Progenitor cell of endocrine pancreas (in vitro differentiated cells): ENCODE results near the gene AFG1L. TPM values are rescaled to one million over a fixed set of nuclear protein-coding genes. Genes with fewer than 3 reads are reported as not detected.
"Not testable (repeated sequence)": the region's sequence is repeated elsewhere in the genome, so short reads cannot be mapped to it uniquely, and the experiment has no call there.

Experiments
- DNase-seq: peaks from one replicate; pipeline ENCODE4 v3.0.0; 2021; ENCODE audit warnings: low spot score; ENCODE audit not compliant: unreplicated experiment
- H3K27ac Mint-ChIP-seq: 2 replicates; pipeline ENCODE4 v1.8.0; 2021; ENCODE audit warnings: mild to moderate bottlenecking, moderate library complexity, mixed read lengths
- H3K27me3 Mint-ChIP-seq: 2 replicates; pipeline ENCODE4 v1.8.0; 2021; ENCODE audit warnings: mixed read lengths
- H3K36me3 Mint-ChIP-seq: 2 replicates; pipeline ENCODE4 v1.8.0; 2022; ENCODE audit warnings: mixed read lengths; ENCODE audit not compliant: insufficient read depth
- H3K4me1 Mint-ChIP-seq: 2 replicates; pipeline ENCODE4 v1.8.0; 2021; ENCODE audit warnings: low read depth, mixed read lengths
- H3K4me3 Mint-ChIP-seq: 2 replicates; pipeline ENCODE4 v1.8.0; 2021; ENCODE audit warnings: low read depth, mild to moderate bottlenecking, moderate library complexity, mixed read lengths
- H3K9me3 Mint-ChIP-seq: 2 replicates; pipeline ENCODE4 v1.8.0; 2021; ENCODE audit warnings: low read depth, mixed read lengths
- CTCF ChIP-seq: fragments of 200-600 bp; sonication (generic); IDR thresholded peaks from one replicate; pipeline ENCODE4 v1.5.0; 2021; ENCODE audit warnings: antibody characterized with exemption, mild to moderate bottlenecking; ENCODE audit not compliant: unreplicated experiment
- total RNA-seq: library from RNA; stranded (reverse); gene quantifications from 2 replicates; pipeline ENCODE4 v1.2.1, GENCODE V29; 2021

AFG1L gene
- total RNA-seq, 1 donor from 2014 or later: 9.6 TPM

GRCh38 chr6:108558372-108559096 is 263.7 kb downstream of the AFG1L start:
- Mint-ChIP-seq H3K27ac (peak overlapping the region; percentile 99), H3K27me3 (peaks cover 16% of the 10 kb centered on the region), H3K9me3 (no peaks in the 10 kb centered on the region)

GRCh38 chr6:108559097-108559883 is 264.4 kb downstream of the AFG1L start:
- Mint-ChIP-seq H3K27ac (peak overlapping the region; percentile 99), H3K27me3 (peaks cover 13% of the 10 kb centered on the region), H3K4me1 (peaks cover 20% of the 10 kb centered on the region), H3K4me3 (peak overlapping the region; percentile 95), H3K9me3 (no peaks in the 10 kb centered on the region), H3K36me3 (peaks cover 2% of the 10 kb centered on the region)
- peak; percentile 70 for DNase-seq
- no peak for TF ChIP-seq CTCF

More at GRCh38 chr6:108558372-108559096, 263.7 kb downstream of the AFG1L start:
- Mint-ChIP-seq H3K4me3 (peak overlapping the region; percentile 95), H3K36me3 (peaks cover 2% of the 10 kb centered on the region), H3K4me1 (peaks cover 19% of the 10 kb centered on the region)
- peak; percentile 95 for DNase-seq
- no peak for TF ChIP-seq CTCF

- DNase-seq: peak; percentile 58
- H3K36me3 Mint-ChIP-seq: peaks cover 2% of the 10 kb centered on the region
- peak overlapping the region; percentile 97 for H3K27ac Mint-ChIP-seq
- peaks cover 11% of the 10 kb centered on the region for H3K27me3 Mint-ChIP-seq
- no peaks in the 10 kb centered on the region for H3K9me3 Mint-ChIP-seq
- TF ChIP-seq CTCF: no peak
- peak overlapping the region; percentile 88 for H3K4me3 Mint-ChIP-seq
- peaks cover 22% of the 10 kb centered on the region for H3K4me1 Mint-ChIP-seq
These were observed 265.1 kb downstream of the AFG1L start for GRCh38 chr6:108559884-108560462.

- H3K27me3 Mint-ChIP-seq: peaks cover 6% of the 10 kb centered on the region
- no peak for TF ChIP-seq CTCF
- peaks cover 25% of the 10 kb centered on the region for H3K4me1 Mint-ChIP-seq
- peak; percentile 87 for DNase-seq
- H3K4me3 Mint-ChIP-seq: peak within 1 kb of the TSS; percentile 88
- H3K36me3 Mint-ChIP-seq: peaks cover 2% of the 10 kb centered on the region
- H3K9me3 Mint-ChIP-seq: no peaks in the 10 kb centered on the region
- peak within 1 kb of the TSS; percentile 97 for H3K27ac Mint-ChIP-seq
These were observed 265.8 kb downstream of the AFG1L start, which contains the start of gene FOXO3 for GRCh38 chr6:108560463-108561308. FOXO3 (plus strand) TSS chr6:108560917; CDS start chr6:108561209, 292 bp downstream.

GRCh38 chr6:108561309-108561647 is 266.4 kb downstream of the AFG1L start:
- not testable (repeated sequence) for H3K36me3 Mint-ChIP-seq, H3K9me3 Mint-ChIP-seq, DNase-seq, H3K27ac Mint-ChIP-seq, H3K27me3 Mint-ChIP-seq
- H3K4me1 Mint-ChIP-seq: peaks cover 28% of the 10 kb centered on the region
- H3K4me3 Mint-ChIP-seq: peak overlapping the region; percentile 86
